ENCODE results near the gene ERCC5. TPM values are rescaled to one million over a fixed set of nuclear protein-coding genes. Genes with fewer than 3 reads are reported as not detected.

Gene ERCC5
- total RNA-seq, 1 donor from 2014 or later, result 44.1 TPM

- H3K27me3 Mint-ChIP-seq, result no peaks in the 10 kb centered on the region
- DNase-seq (ENCODE audit: extremely low spot score, unreplicated experiment), result no peak
- no peak overlapping the region for H3K4me3 Mint-ChIP-seq
- no peak overlapping the region for H3K27ac Mint-ChIP-seq
- H3K9me3 Mint-ChIP-seq, result no peaks in the 10 kb centered on the region
- H3K36me3 Mint-ChIP-seq, result no peaks in the 10 kb centered on the region
- TF ChIP-seq, protein P1, sequence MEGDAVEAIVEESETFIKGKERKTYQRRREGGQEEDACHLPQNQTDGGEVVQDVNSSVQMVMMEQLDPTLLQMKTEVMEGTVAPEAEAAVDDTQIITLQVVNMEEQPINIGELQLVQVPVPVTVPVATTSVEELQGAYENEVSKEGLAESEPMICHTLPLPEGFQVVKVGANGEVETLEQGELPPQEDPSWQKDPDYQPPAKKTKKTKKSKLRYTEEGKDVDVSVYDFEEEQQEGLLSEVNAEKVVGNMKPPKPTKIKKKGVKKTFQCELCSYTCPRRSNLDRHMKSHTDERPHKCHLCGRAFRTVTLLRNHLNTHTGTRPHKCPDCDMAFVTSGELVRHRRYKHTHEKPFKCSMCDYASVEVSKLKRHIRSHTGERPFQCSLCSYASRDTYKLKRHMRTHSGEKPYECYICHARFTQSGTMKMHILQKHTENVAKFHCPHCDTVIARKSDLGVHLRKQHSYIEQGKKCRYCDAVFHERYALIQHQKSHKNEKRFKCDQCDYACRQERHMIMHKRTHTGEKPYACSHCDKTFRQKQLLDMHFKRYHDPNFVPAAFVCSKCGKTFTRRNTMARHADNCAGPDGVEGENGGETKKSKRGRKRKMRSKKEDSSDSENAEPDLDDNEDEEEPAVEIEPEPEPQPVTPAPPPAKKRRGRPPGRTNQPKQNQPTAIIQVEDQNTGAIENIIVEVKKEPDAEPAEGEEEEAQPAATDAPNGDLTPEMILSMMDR (conservative IDR thresholded peaks at IDR 0.05), result no peak
- peaks cover 13% of the 10 kb centered on the region for H3K4me1 Mint-ChIP-seq (ENCODE audit: unreplicated experiment)
Measured at GRCh38 chr13:102907016-102907756, 61.4 kb downstream of the ERCC5 start.

- no peaks in the 10 kb centered on the region for H3K36me3 Mint-ChIP-seq
- no peak overlapping the region for H3K27ac Mint-ChIP-seq
- TF ChIP-seq, protein P1 (conservative IDR thresholded peaks at IDR 0.05), result no peak
- DNase-seq (ENCODE audit: extremely low spot score, unreplicated experiment), result no peak
- peaks cover 3% of the 10 kb centered on the region for H3K9me3 Mint-ChIP-seq
- no peak overlapping the region for H3K4me3 Mint-ChIP-seq
- H3K27me3 Mint-ChIP-seq, result no peaks in the 10 kb centered on the region
- H3K4me1 Mint-ChIP-seq (ENCODE audit: unreplicated experiment), result peaks cover 16% of the 10 kb centered on the region
Measured at GRCh38 chr13:102907886-102908515, 62.2 kb downstream of the ERCC5 start.

DNA sequence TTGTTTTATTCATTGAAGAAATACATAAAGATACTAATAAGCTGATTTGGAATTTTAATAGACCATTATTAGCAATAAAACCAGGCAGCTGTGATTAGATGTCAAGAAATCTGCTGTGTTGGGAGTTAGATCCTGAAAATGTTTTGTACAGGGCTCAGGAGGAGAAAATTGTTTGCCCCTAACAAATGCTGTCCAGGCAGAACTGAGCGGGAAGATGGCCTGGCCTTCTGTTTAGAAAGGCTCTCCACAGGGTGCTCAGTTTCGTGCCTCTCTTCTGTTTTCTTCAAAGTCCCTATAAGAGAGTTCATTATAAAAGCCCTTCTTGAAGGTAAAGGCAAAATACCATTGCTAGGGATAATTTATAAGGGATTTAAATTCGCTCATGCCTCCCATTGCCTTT is 64.1 kb downstream of the ERCC5 start:
- no peaks in the 10 kb centered on the region for H3K27me3 Mint-ChIP-seq
- TF ChIP-seq, protein P1 (conservative IDR thresholded peaks at IDR 0.05), result no peak
- H3K9me3 Mint-ChIP-seq, result peaks cover 5% of the 10 kb centered on the region
- H3K4me3 Mint-ChIP-seq, result no peak overlapping the region
- DNase-seq (ENCODE audit: extremely low spot score, unreplicated experiment), result no peak
- peaks cover 28% of the 10 kb centered on the region for H3K4me1 Mint-ChIP-seq (ENCODE audit: unreplicated experiment)
- H3K27ac Mint-ChIP-seq, result peak overlapping the region; percentile 11
- no peaks in the 10 kb centered on the region for H3K36me3 Mint-ChIP-seq

DNA sequence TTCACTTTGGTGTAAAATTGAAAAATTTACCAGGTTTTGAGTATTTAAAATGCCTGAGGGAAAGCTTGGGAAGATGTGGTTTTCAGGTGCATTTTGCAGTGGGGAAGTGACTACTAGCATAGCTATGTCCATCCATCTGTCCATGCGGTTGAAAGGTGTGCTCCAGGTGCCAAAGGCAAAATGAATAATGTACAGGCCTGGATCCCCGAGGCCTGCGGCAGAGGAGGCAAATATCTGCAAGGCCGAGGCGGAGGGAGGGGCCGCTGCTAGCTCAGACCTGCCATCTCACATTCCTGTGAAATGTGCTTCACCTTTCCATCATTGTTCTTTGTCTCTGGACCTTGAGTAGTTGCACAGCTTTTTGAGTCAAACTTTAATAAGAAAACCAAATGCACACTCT is 65.5 kb downstream of the ERCC5 start:
- H3K27me3 Mint-ChIP-seq, result no peaks in the 10 kb centered on the region

DNA sequence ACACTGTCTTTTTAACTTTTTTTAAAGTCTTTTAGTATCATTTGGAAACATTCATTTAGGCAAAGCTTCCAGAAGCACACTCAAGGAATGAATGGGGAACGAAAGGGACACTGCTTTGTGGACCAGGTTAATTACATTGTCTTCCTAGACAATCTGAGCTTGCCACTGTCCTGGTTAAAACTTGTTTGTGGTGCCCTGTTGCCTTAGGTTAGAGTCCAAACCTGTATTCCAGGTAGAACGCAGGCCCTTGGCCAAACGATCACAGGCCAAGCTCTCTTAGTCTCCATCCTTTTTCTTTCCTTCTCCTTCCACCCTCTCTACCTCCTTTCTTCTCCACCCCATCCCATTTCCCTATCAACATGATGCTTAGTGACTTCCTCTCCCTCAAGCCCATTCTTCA is 66.8 kb downstream of the ERCC5 start:
- DNase-seq (ENCODE audit: extremely low spot score, unreplicated experiment), result no peak
- no peaks in the 10 kb centered on the region for H3K27me3 Mint-ChIP-seq
- H3K4me3 Mint-ChIP-seq, result no peak overlapping the region
- H3K36me3 Mint-ChIP-seq, result no peaks in the 10 kb centered on the region
- TF ChIP-seq, protein P1 (conservative IDR thresholded peaks at IDR 0.05), result no peak
- H3K27ac Mint-ChIP-seq, result peak overlapping the region; percentile 3
- peaks cover 5% of the 10 kb centered on the region for H3K9me3 Mint-ChIP-seq
- peaks cover 32% of the 10 kb centered on the region for H3K4me1 Mint-ChIP-seq (ENCODE audit: unreplicated experiment)

More for the DNA sequence above, 65.5 kb downstream of the ERCC5 start:
- Mint-ChIP-seq H3K9me3 (peaks cover 5% of the 10 kb centered on the region), H3K4me3 (peak overlapping the region; percentile 1), H3K36me3 (no peaks in the 10 kb centered on the region), H3K4me1 (ENCODE audit: unreplicated experiment) (peaks cover 32% of the 10 kb centered on the region), H3K27ac (peak overlapping the region; percentile 68)
- TF ChIP-seq, protein P1 (conservative IDR thresholded peaks at IDR 0.05), result no peak
- no peak for DNase-seq (ENCODE audit: extremely low spot score, unreplicated experiment)

Measured in type B pancreatic cell (in vitro differentiated cells).